GM12872 (cell line): ENCODE results near the gene PLEKHG5.

ENCODE experiments used
- TF ChIP-seq, protein P1 (sequence below): IDR thresholded peaks from 3 replicates; pipeline ENCODE4 v1.5.1; 2011; ENCODE audit warnings: low read depth, mild to moderate bottlenecking, low read length, moderate library complexity; ENCODE audit not compliant: insufficient read depth

PLEKHG5 gene

GRCh38 chr1:6420454-6421042 is 70.9 kb downstream of the PLEKHG5 start:
- TF ChIP-seq, protein P1, sequence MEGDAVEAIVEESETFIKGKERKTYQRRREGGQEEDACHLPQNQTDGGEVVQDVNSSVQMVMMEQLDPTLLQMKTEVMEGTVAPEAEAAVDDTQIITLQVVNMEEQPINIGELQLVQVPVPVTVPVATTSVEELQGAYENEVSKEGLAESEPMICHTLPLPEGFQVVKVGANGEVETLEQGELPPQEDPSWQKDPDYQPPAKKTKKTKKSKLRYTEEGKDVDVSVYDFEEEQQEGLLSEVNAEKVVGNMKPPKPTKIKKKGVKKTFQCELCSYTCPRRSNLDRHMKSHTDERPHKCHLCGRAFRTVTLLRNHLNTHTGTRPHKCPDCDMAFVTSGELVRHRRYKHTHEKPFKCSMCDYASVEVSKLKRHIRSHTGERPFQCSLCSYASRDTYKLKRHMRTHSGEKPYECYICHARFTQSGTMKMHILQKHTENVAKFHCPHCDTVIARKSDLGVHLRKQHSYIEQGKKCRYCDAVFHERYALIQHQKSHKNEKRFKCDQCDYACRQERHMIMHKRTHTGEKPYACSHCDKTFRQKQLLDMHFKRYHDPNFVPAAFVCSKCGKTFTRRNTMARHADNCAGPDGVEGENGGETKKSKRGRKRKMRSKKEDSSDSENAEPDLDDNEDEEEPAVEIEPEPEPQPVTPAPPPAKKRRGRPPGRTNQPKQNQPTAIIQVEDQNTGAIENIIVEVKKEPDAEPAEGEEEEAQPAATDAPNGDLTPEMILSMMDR = no peak

- TF ChIP-seq, protein P1 = no peak
These were observed 71.5 kb downstream of the PLEKHG5 start, which contains the start of gene HES2 for GRCh38 chr1:6419804-6420453. TSS of gene HES2 (minus strand) at chr1:6419919. CDS start at chr1:6419820, 99 bp downstream.

DNA sequence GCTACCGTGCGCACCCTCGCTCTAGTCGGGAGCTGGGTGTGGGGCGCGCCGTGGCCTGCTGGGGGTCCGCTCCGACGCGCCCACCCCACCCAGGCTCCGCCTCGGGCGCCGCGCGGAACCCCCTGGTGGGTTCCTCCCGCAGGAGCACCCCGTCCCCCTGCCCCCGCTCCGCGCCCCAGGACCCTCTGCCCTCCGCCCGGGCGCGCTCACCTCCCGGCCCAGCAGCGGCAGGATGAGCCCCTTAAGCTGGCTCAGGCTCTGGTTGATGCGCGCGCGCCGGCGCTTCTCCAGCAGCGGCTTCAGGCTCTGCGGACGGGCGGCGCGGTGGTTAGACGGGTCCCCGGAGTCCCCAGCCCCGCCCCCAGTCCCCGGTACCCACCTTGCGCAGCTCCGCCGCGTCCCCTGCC is 72.1 kb downstream of the PLEKHG5 start:
- TF ChIP-seq, protein P1 = no peak

DNA sequence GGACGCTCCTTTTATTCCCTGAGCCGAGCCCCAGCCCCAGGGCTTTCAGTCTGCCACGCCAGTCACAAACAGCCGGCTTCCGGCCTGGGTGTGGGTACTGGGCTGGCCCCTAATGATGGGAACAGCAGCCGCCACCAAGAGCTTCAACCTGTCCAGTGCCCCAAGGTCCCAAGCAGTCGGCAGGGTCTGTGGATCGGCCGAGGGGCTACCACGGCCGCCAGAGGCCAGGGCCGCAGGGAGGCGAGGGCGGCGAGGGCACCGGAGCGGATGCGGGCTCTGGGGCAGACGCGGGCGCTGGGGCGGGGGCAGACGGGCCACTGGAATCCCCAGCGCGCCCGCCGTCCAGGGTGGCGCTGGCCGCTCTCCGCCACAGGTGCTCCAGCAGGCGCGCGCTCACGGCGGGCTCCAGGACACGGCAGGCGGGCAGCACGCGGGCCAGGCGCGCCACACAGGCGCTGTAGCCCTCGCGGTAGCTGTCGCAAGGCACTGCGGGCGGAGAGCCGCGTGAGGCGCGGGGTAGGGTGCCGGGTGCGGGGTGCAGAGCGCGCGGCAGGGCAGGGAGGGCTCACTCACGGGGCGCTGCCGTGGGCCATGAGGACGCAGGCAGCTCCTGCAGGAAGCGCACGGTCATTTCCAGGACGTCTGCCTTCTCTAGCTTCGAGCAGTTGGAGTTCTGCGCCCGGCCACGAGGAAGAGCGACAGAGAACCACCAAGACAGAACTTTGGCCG is 72.6 kb downstream of the PLEKHG5 start:
- TF ChIP-seq, protein P1 = no peak

DNA sequence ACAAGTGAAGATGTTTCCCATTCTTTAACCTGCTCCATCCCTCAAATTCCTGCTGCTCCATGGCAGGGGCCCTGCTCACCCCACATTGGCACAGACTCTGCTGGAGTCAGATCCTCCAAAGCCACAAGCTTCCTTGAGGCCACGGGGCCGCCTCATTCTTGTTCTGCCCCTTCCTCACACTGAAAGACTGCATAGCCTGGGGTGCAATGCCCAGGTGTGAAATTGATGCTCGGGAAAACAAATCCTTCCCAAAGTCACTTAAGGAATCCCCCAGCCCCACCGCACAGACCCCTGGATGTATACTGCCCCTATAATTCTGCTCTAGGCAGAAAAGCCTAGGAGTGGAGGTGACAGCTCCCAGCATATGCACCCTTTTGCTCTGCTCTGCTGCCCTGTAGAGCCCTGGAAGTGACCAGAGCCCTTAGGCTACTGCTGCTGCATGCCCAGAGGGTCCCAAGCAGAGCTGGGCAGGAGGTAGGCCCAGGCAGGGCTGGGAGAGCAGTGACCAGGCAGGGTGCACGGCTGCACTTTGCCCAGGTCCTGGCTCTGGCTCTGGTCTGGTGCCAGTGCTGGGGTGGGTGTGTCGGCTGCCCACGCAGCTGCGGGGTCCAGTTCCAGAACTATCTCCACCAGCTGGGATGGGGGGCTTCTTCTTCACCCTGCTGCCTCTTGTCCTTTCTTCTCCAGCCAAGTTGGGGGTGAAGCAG is 73.4 kb downstream of the PLEKHG5 start:
- TF ChIP-seq, protein P1 = no peak
